T-helper 2 cell treated with Interferon-gamma antibody and Interleukin-4, amounts not matched to agents 5 μg/mL and 100 μg/mL, for 36 hours (primary cell): ENCODE measurements around the gene TRPM3.

ENCODE experiments used
- DNase-seq: peaks from one replicate; pipeline ENCODE4 v3.0.0; 2021; ENCODE audit warnings: low spot score
- H3K27ac Mint-ChIP-seq: one replicate; pipeline ENCODE4 v1.8.0; 2021; ENCODE audit warnings: mild to moderate bottlenecking, mixed read lengths
- H3K27me3 Mint-ChIP-seq: one replicate; pipeline ENCODE4 v1.8.0; 2021; ENCODE audit warnings: low read depth, mixed read lengths
- H3K36me3 Mint-ChIP-seq: one replicate; pipeline ENCODE4 v1.8.0; 2021; ENCODE audit warnings: low read depth, mixed read lengths
- H3K4me1 Mint-ChIP-seq: one replicate; pipeline ENCODE4 v1.8.0; 2021; ENCODE audit warnings: low read depth, mixed read lengths
- H3K4me3 Mint-ChIP-seq: one replicate; pipeline ENCODE4 v1.8.0; 2022; ENCODE audit warnings: mild to moderate bottlenecking, moderate library complexity, mixed read lengths
- H3K9me3 Mint-ChIP-seq: one replicate; pipeline ENCODE4 v1.8.0; 2021; ENCODE audit warnings: mixed read lengths

The TRPM3 gene

GRCh38 chr9:71120501-71121247 is 747 bp downstream of the TRPM3 start:
- Mint-ChIP-seq H3K4me1 (no peaks in the 10 kb centered on the region), H3K27ac (no peak overlapping the region), H3K9me3 (no peaks in the 10 kb centered on the region), H3K4me3 (no peak overlapping the region), H3K36me3 (no peaks in the 10 kb centered on the region), H3K27me3 (peaks cover 4% of the 10 kb centered on the region)
- no peak for DNase-seq

- H3K9me3 Mint-ChIP-seq, result no peaks in the 10 kb centered on the region
- H3K27me3 Mint-ChIP-seq, result peaks cover 4% of the 10 kb centered on the region
- DNase-seq, result no peak
- H3K4me3 Mint-ChIP-seq, result no peak overlapping the region
- H3K36me3 Mint-ChIP-seq, result no peaks in the 10 kb centered on the region
- H3K27ac Mint-ChIP-seq, result no peak overlapping the region
- H3K4me1 Mint-ChIP-seq, result no peaks in the 10 kb centered on the region
Observed at GRCh38 chr9:71119746-71120145, 1.7 kb downstream of the TRPM3 start.

- Mint-ChIP-seq H3K27me3 (peaks cover 4% of the 10 kb centered on the region), H3K4me3 (no peak overlapping the region)
Observed at GRCh38 chr9:71118324-71118723, 3.1 kb downstream of the TRPM3 start.

GRCh38 chr9:71115448-71115975 is 5.9 kb downstream of the TRPM3 start:
- H3K36me3 Mint-ChIP-seq, result no peaks in the 10 kb centered on the region
- DNase-seq, result no peak
- no peak overlapping the region for H3K4me3 Mint-ChIP-seq
- no peaks in the 10 kb centered on the region for H3K4me1 Mint-ChIP-seq
- no peaks in the 10 kb centered on the region for H3K27me3 Mint-ChIP-seq
- H3K27ac Mint-ChIP-seq, result no peak overlapping the region
- no peaks in the 10 kb centered on the region for H3K9me3 Mint-ChIP-seq

More at GRCh38 chr9:71118324-71118723, 3.1 kb downstream of the TRPM3 start:
- no peaks in the 10 kb centered on the region for H3K36me3 Mint-ChIP-seq
- no peak for DNase-seq
- no peaks in the 10 kb centered on the region for H3K4me1 Mint-ChIP-seq
- no peak overlapping the region for H3K27ac Mint-ChIP-seq
- no peaks in the 10 kb centered on the region for H3K9me3 Mint-ChIP-seq

GRCh38 chr9:71112866-71113265 is 8.6 kb downstream of the TRPM3 start:
- Mint-ChIP-seq H3K36me3 (no peaks in the 10 kb centered on the region), H3K4me1 (no peaks in the 10 kb centered on the region), H3K27me3 (no peaks in the 10 kb centered on the region), H3K27ac (no peak overlapping the region), H3K4me3 (no peak overlapping the region), H3K9me3 (no peaks in the 10 kb centered on the region)
- no peak for DNase-seq

GRCh38 chr9:71108937-71109336 is 12.5 kb downstream of the TRPM3 start:
- Mint-ChIP-seq H3K4me1 (no peaks in the 10 kb centered on the region), H3K27ac (no peak overlapping the region), H3K4me3 (no peak overlapping the region), H3K9me3 (no peaks in the 10 kb centered on the region), H3K27me3 (no peaks in the 10 kb centered on the region), H3K36me3 (no peaks in the 10 kb centered on the region)
- DNase-seq, result no peak

- no peak for DNase-seq
- Mint-ChIP-seq H3K27me3 (no peaks in the 10 kb centered on the region), H3K27ac (no peak overlapping the region), H3K9me3 (no peaks in the 10 kb centered on the region), H3K36me3 (no peaks in the 10 kb centered on the region), H3K4me3 (no peak overlapping the region), H3K4me1 (no peaks in the 10 kb centered on the region)
Observed at GRCh38 chr9:71106992-71107391, 14.4 kb downstream of the TRPM3 start.

- Mint-ChIP-seq H3K27ac (no peak overlapping the region), H3K9me3 (no peaks in the 10 kb centered on the region), H3K4me3 (no peak overlapping the region), H3K36me3 (no peaks in the 10 kb centered on the region), H3K4me1 (no peaks in the 10 kb centered on the region), H3K27me3 (no peaks in the 10 kb centered on the region)
- DNase-seq, result no peak
Observed at GRCh38 chr9:71105192-71105591, 16.2 kb downstream of the TRPM3 start.

- Mint-ChIP-seq H3K4me3 (no peak overlapping the region), H3K36me3 (no peaks in the 10 kb centered on the region), H3K27ac (no peak overlapping the region), H3K4me1 (no peaks in the 10 kb centered on the region), H3K27me3 (no peaks in the 10 kb centered on the region), H3K9me3 (no peaks in the 10 kb centered on the region)
- DNase-seq, result no peak
Observed at GRCh38 chr9:71098801-71099200, 22.6 kb downstream of the TRPM3 start.

- no peaks in the 10 kb centered on the region for H3K36me3 Mint-ChIP-seq
- no peak overlapping the region for H3K27ac Mint-ChIP-seq
- H3K4me3 Mint-ChIP-seq, result no peak overlapping the region
- DNase-seq, result no peak
- no peaks in the 10 kb centered on the region for H3K27me3 Mint-ChIP-seq
- H3K9me3 Mint-ChIP-seq, result no peaks in the 10 kb centered on the region
- H3K4me1 Mint-ChIP-seq, result no peaks in the 10 kb centered on the region
Observed at GRCh38 chr9:71097671-71098070, 23.8 kb downstream of the TRPM3 start.

GRCh38 chr9:71096421-71097108 is 24.9 kb downstream of the TRPM3 start:
- Mint-ChIP-seq H3K4me3 (no peak overlapping the region), H3K27ac (no peak overlapping the region), H3K9me3 (no peaks in the 10 kb centered on the region), H3K36me3 (no peaks in the 10 kb centered on the region), H3K27me3 (no peaks in the 10 kb centered on the region), H3K4me1 (no peaks in the 10 kb centered on the region)
- no peak for DNase-seq

GRCh38 chr9:71094708-71095251 is 26.6 kb downstream of the TRPM3 start:
- Mint-ChIP-seq H3K27me3 (no peaks in the 10 kb centered on the region), H3K9me3 (no peaks in the 10 kb centered on the region), H3K36me3 (no peaks in the 10 kb centered on the region), H3K27ac (no peak overlapping the region), H3K4me3 (no peak overlapping the region), H3K4me1 (no peaks in the 10 kb centered on the region)
- DNase-seq, result no peak

- H3K27me3 Mint-ChIP-seq, result no peaks in the 10 kb centered on the region
- H3K4me1 Mint-ChIP-seq, result no peaks in the 10 kb centered on the region
- no peak overlapping the region for H3K4me3 Mint-ChIP-seq
- no peaks in the 10 kb centered on the region for H3K36me3 Mint-ChIP-seq
- no peak overlapping the region for H3K27ac Mint-ChIP-seq
- no peaks in the 10 kb centered on the region for H3K9me3 Mint-ChIP-seq
- DNase-seq, result no peak
Observed at GRCh38 chr9:71090896-71091295, 30.5 kb downstream of the TRPM3 start.

- Mint-ChIP-seq H3K36me3 (no peaks in the 10 kb centered on the region), H3K27ac (no peak overlapping the region), H3K4me1 (no peaks in the 10 kb centered on the region), H3K9me3 (no peaks in the 10 kb centered on the region), H3K27me3 (no peaks in the 10 kb centered on the region), H3K4me3 (no peak overlapping the region)
- no peak for DNase-seq
Observed at GRCh38 chr9:71079451-71079850, 42.0 kb downstream of the TRPM3 start.
